ENCODE data around the gene SYT6. TPM values are rescaled to one million over a fixed set of nuclear protein-coding genes. Genes with fewer than 3 reads are reported as not detected.

SYT6 gene
- total RNA-seq, 3 donors from 2014 or later, result 0.82 TPM; not detected in 2

GRCh38 chr1:114078116-114078515 is 75.6 kb downstream of the SYT6 start:
- Histone ChIP-seq H3K4me3 (no peak overlapping the region), H3K36me3 (ENCODE audit: low read depth) (no peaks in the 10 kb centered on the region), H3K9me3 (peaks cover under 1% of the 10 kb centered on the region), H3K4me1 (ENCODE audit: low read depth) (no peaks in the 10 kb centered on the region)
- DNase-seq (no peak), ATAC-seq (no peak)
- TF ChIP-seq CTCF (IDR thresholded peaks at IDR 0.05), result no peak
- intact Hi-C loops (cut with DNase I, micrococcal nuclease), result no loop called here

- intact Hi-C loops (cut with DNase I, micrococcal nuclease), result no loop called here
- H3K36me3 ChIP-seq (ENCODE audit: low read depth), result no peaks in the 10 kb centered on the region
- DNase-seq, result no peak
- H3K9me3 ChIP-seq, result peaks cover 8% of the 10 kb centered on the region
- no peak overlapping the region for H3K4me3 ChIP-seq
- ATAC-seq, result no peak
- no peak for TF ChIP-seq CTCF (IDR thresholded peaks at IDR 0.05)
- H3K4me1 ChIP-seq (ENCODE audit: low read depth), result no peaks in the 10 kb centered on the region
These were observed 76.5 kb downstream of the SYT6 start for GRCh38 chr1:114077188-114077587.

GRCh38 chr1:114076308-114076707 is 77.4 kb downstream of the SYT6 start:
- no peak for DNase-seq
- Histone ChIP-seq H3K4me3 (no peak overlapping the region), H3K9me3 (peaks cover 16% of the 10 kb centered on the region), H3K4me1 (ENCODE audit: low read depth) (no peaks in the 10 kb centered on the region), H3K36me3 (ENCODE audit: low read depth) (no peaks in the 10 kb centered on the region)
- no peak for TF ChIP-seq CTCF (IDR thresholded peaks at IDR 0.05)
- no peak for ATAC-seq
- intact Hi-C loops (cut with DNase I, micrococcal nuclease), result no loop called here

- DNase-seq (no peak), ATAC-seq (no peak)
- Histone ChIP-seq H3K36me3 (ENCODE audit: low read depth) (no peaks in the 10 kb centered on the region), H3K4me3 (no peak overlapping the region), H3K9me3 (peaks cover 16% of the 10 kb centered on the region), H3K4me1 (ENCODE audit: low read depth) (no peaks in the 10 kb centered on the region)
- intact Hi-C loops (cut with DNase I, micrococcal nuclease), result no loop called here
- no peak for TF ChIP-seq CTCF (IDR thresholded peaks at IDR 0.05)
These were observed 78.0 kb downstream of the SYT6 start for GRCh38 chr1:114075546-114076242.

- intact Hi-C loops (cut with DNase I, micrococcal nuclease), result no loop called here
These were observed 78.6 kb downstream of the SYT6 start for GRCh38 chr1:114075105-114075504.

More at GRCh38 chr1:114075105-114075504, 78.6 kb downstream of the SYT6 start:
- Histone ChIP-seq H3K4me3 (no peak overlapping the region), H3K9me3 (peaks cover 16% of the 10 kb centered on the region), H3K36me3 (ENCODE audit: low read depth) (no peaks in the 10 kb centered on the region), H3K4me1 (ENCODE audit: low read depth) (no peaks in the 10 kb centered on the region)
- ATAC-seq (no peak), DNase-seq (no peak)
- no peak for TF ChIP-seq CTCF (IDR thresholded peaks at IDR 0.05)

All from mucosa of descending colon (tissue), 3 donors.